Thoracic aorta (tissue), 2 donors: ENCODE measurements around the gene ROGDI. TPM values are rescaled to one million over a fixed set of nuclear protein-coding genes. Genes with fewer than 3 reads are reported as not detected.
A peak's percentile ranks its signal among the peaks of the same experiment; 100 is the strongest.

Source experiments
- ATAC-seq: fragments of 150-250 bp; one replicate; pipeline ENCODE4 v1.8.0; 2017; ENCODE audit warnings: low read depth; ENCODE audit not compliant: insufficient number of reproducible peaks, low FRiP score
- DNase-seq: peaks from one replicate; pipeline ENCODE4 v3.0.0-alpha.2; 2020; ENCODE audit warnings: low spot score
- H3K27ac ChIP-seq, 2 donors: fragments of 200-600 bp; sonication (generic); 1 replicate in 1 of 2; 2 replicates in 1 of 2; pipeline ENCODE4 v1.5.1; 2016; ENCODE audit warnings: mild to moderate bottlenecking in 2 of 2, moderate library complexity in 2 of 2
- H3K27me3 ChIP-seq: fragments of 200-600 bp; sonication (generic); replicated peaks from 2 replicates; pipeline ENCODE4 v1.6.0; 2016; ENCODE audit warnings: mild to moderate bottlenecking; ENCODE audit not compliant: insufficient read depth
- H3K36me3 ChIP-seq: fragments of 200-600 bp; sonication (generic); one replicate; pipeline ENCODE4 v1.5.1; 2016
- H3K4me1 ChIP-seq, 2 donors: fragments of 200-600 bp; sonication (generic); 1 replicate in 1 of 2; 2 replicates in 1 of 2; pipeline versions ENCODE4 v1.5.1 to v1.6.0; 2016; ENCODE audit warnings: low read depth in 2 of 2, mild to moderate bottlenecking in 1 of 2; ENCODE audit not compliant: control insufficient read depth in 1 of 2
- H3K4me3 ChIP-seq: fragments of 200-600 bp; sonication (generic); 2 replicates; pipeline ENCODE4 v1.5.1; 2016; ENCODE audit warnings: mild to moderate bottlenecking
- H3K9me3 ChIP-seq: fragments of 200-600 bp; sonication (generic); 2 replicates; pipeline ENCODE4 v1.5.1; 2016
- CTCF ChIP-seq: fragments of 200-600 bp; sonication (generic); IDR thresholded peaks from one replicate; pipeline ENCODE4 v1.5.1; 2019; ENCODE audit warnings: antibody characterized with exemption
- total RNA-seq, 2 donors: library from RNA; depleted of rRNA; stranded (reverse); fragments of >200 nt; gene quantifications; one replicate each; pipeline versions ENCODE4 v1.1.0 to v1.2.3, GENCODE V29; 2016

ROGDI gene
- total RNA-seq, 2 donors from 2014 or later: 4.2 to 23.7 TPM

GRCh38 chr16:4767872-4768548 lies 34.4 kb downstream of the ROGDI start:
- no peaks in the 10 kb centered on the region for H3K27me3 ChIP-seq
- H3K36me3 ChIP-seq: peaks cover 12% of the 10 kb centered on the region
- peak overlapping the region; percentile 99 for H3K4me3 ChIP-seq
- no peak for TF ChIP-seq CTCF
- peaks cover 11 to 26% of the 10 kb centered on the region in 2 donors for H3K4me1 ChIP-seq
- H3K9me3 ChIP-seq: no peaks in the 10 kb centered on the region
- ATAC-seq (no peak), DNase-seq (no peak)
- H3K27ac ChIP-seq: peak overlapping the region; percentile 90 to 91

- TF ChIP-seq CTCF: no peak
- ATAC-seq (peak; percentile 93), DNase-seq (peak; percentile 91)
- peaks cover 21% of the 10 kb centered on the region for H3K36me3 ChIP-seq
- peak within 1 kb of the TSS; percentile 99 for H3K4me3 ChIP-seq
- H3K27me3 ChIP-seq: no peaks in the 10 kb centered on the region
- peaks cover 11 to 26% of the 10 kb centered on the region in 2 donors for H3K4me1 ChIP-seq
- no peaks in the 10 kb centered on the region for H3K9me3 ChIP-seq
- H3K27ac ChIP-seq: peak within 1 kb of the TSS; percentile 90 to 91
These were observed 35.4 kb downstream of the ROGDI start, which contains the start of gene ZNF500 for GRCh38 chr16:4766875-4767628. TSS of gene ZNF500 (minus strand) at chr16:4767162. CDS start at chr16:4765978, 1,184 bp downstream.

- DNase-seq: no peak
- TF ChIP-seq CTCF: no peak
- Histone ChIP-seq H3K36me3 (peaks cover 29% of the 10 kb centered on the region), H3K4me3 (peak overlapping the region; percentile 99), H3K4me1 (peaks cover 11 to 26% of the 10 kb centered on the region in 2 donors), H3K9me3 (no peaks in the 10 kb centered on the region), H3K27ac (no peak overlapping the region), H3K27me3 (no peaks in the 10 kb centered on the region)
- no peak for ATAC-seq
These were observed 36.6 kb downstream of the ROGDI start for GRCh38 chr16:4765511-4766474.

GRCh38 chr16:4763791-4764190 lies 38.6 kb downstream of the ROGDI start:
- H3K27ac ChIP-seq: no peak overlapping the region
- H3K36me3 ChIP-seq: peaks cover 45% of the 10 kb centered on the region
- H3K4me1 ChIP-seq: peaks cover 11 to 22% of the 10 kb centered on the region in 2 donors
- no peaks in the 10 kb centered on the region for H3K27me3 ChIP-seq
- DNase-seq (no peak), ATAC-seq (no peak)
- no peak overlapping the region for H3K4me3 ChIP-seq
- no peaks in the 10 kb centered on the region for H3K9me3 ChIP-seq
- TF ChIP-seq CTCF: no peak
